ENCODE results near the gene UGT1A5.
"Not testable (repeated sequence)": the region's sequence is repeated elsewhere in the genome, so short reads cannot be mapped to it uniquely, and the experiment has no call there.

UGT1A5 gene

GRCh38 chr2:233746475-233747282 is 34.0 kb downstream of the UGT1A5 start:
- DNase-seq: no peak

- no peak for DNase-seq
Measured at GRCh38 chr2:233747283-233747544, 34.5 kb downstream of the UGT1A5 start.

- not testable (repeated sequence) for DNase-seq
Measured at GRCh38 chr2:233750689-233751088, 38.0 kb downstream of the UGT1A5 start.

- DNase-seq: not testable (repeated sequence)
Measured at GRCh38 chr2:233751212-233752009, 38.7 kb downstream of the UGT1A5 start.

GRCh38 chr2:233754872-233755611 is 42.3 kb downstream of the UGT1A5 start:
- DNase-seq: no peak

- no peak for DNase-seq
Measured at GRCh38 chr2:233756429-233757081, 43.8 kb downstream of the UGT1A5 start.

- no peak for DNase-seq
Measured at GRCh38 chr2:233758141-233758540, 45.4 kb downstream of the UGT1A5 start.

- DNase-seq: no peak
Measured at GRCh38 chr2:233758849-233759248, 46.1 kb downstream of the UGT1A5 start.

GRCh38 chr2:233760043-233760442 is 47.3 kb downstream of the UGT1A5 start, which contains the start of gene UGT1A1:
Gene UGT1A1 (plus strand): TSS chr2:233760270. CDS start chr2:233760288, 18 bp downstream.
- no peak for DNase-seq

GRCh38 chr2:233761040-233761769 is 48.5 kb downstream of the UGT1A5 start:
- DNase-seq: no peak

- DNase-seq: no peak
Measured at GRCh38 chr2:233764264-233764663, 51.6 kb downstream of the UGT1A5 start.

GRCh38 chr2:233764761-233765160 is 52.1 kb downstream of the UGT1A5 start:
- no peak for DNase-seq

- no peak for DNase-seq
Measured at GRCh38 chr2:233766416-233766815, 53.7 kb downstream of the UGT1A5 start.

- DNase-seq: no peak
Measured at GRCh38 chr2:233768076-233768475, 55.4 kb downstream of the UGT1A5 start.

GRCh38 chr2:233769260-233769659 is 56.6 kb downstream of the UGT1A5 start:
- DNase-seq: no peak

GRCh38 chr2:233772153-233772552 is 59.4 kb downstream of the UGT1A5 start:
- DNase-seq: no peak

GRCh38 chr2:233772583-233772982 is 59.9 kb downstream of the UGT1A5 start:
- no peak for DNase-seq

- no peak for DNase-seq
Measured at GRCh38 chr2:233773854-233774253, 61.1 kb downstream of the UGT1A5 start.

- DNase-seq: no peak
Measured at GRCh38 chr2:233775414-233775813, 62.7 kb downstream of the UGT1A5 start.

- DNase-seq: no peak
Measured at GRCh38 chr2:233778030-233778429, 65.3 kb downstream of the UGT1A5 start, which contains the start of gene MROH2A. Gene MROH2A (plus strand): TSS chr2:233778330. CDS start chr2:233779359, 1,029 bp downstream.

- no peak for DNase-seq
Measured at GRCh38 chr2:233779722-233780121, 67.0 kb downstream of the UGT1A5 start.

- no peak for DNase-seq
Measured at GRCh38 chr2:233780771-233781170, 68.1 kb downstream of the UGT1A5 start.

Measured in NCI-H1417 treated with DMSO at 0.1 percent for 48 hours (cell line).